CD4-positive, alpha-beta T cell (primary cell): Measurements from ENCODE around the gene CNTFR. TPM values are rescaled to one million over a fixed set of nuclear protein-coding genes. Genes with fewer than 3 reads are reported as not detected.

Source experiments
- ATAC-seq: fragments of 200-7000 bp; cut with Tn5 transposase; one replicate; pipeline ENCODE4 v1.10.0; 2022; ENCODE audit warnings: mild to moderate bottlenecking; ENCODE audit not compliant: poor library complexity
- CTCF ChIA-PET: fragments of 350-600 bp; sonication (Branson Sonifier 250); formaldehyde crosslinking; loops from one replicate; lab custom pipeline; 2021; ENCODE audit warnings: antibody characterized with exemption, inconsistent platforms; lab: Charles Lee
- POLR2A ChIA-PET: fragments of 350-600 bp; sonication (Branson Sonifier 250); formaldehyde crosslinking; loops from one replicate; lab custom pipeline; 2021; ENCODE audit warnings: antibody characterized with exemption, inconsistent platforms; lab: Charles Lee
- DNase-seq, 14 experiments: peaks; one replicate each; pipeline ENCODE4 v3.0.0-alpha.2; 2013 to 2020; ENCODE audit warnings: mixed read lengths in 2 of 14
- H3K27ac ChIP-seq, 2 donors: one replicate each; pipeline versions ENCODE4 v1.5.1 to v1.7.0; 2013; ENCODE audit warnings: low read length in 2 of 2, low read depth in 1 of 2, mild to moderate bottlenecking in 1 of 2
- H3K27me3 ChIP-seq, 2 experiments: 1 replicate in 1 of 2; 2 replicates in 1 of 2; pipeline versions ENCODE4 v1.6.1 to v1.7.0; 2013; ENCODE audit warnings: low read length in 2 of 2, control low read depth in 1 of 2, mild to moderate bottlenecking in 1 of 2, moderate library complexity in 1 of 2; ENCODE audit not compliant: insufficient read depth in 2 of 2, control insufficient read depth in 1 of 2
- H3K36me3 ChIP-seq: one replicate; pipeline ENCODE4 v1.6.1; 2013; ENCODE audit warnings: low read length, control low read depth; ENCODE audit not compliant: insufficient read depth
- H3K4me1 ChIP-seq: one replicate; pipeline ENCODE4 v1.6.1; 2013; ENCODE audit warnings: low read length, control low read depth; ENCODE audit not compliant: insufficient read depth
- H3K4me3 ChIP-seq: one replicate; pipeline ENCODE4 v1.5.1; 2013; ENCODE audit warnings: mild to moderate bottlenecking, low read length, moderate library complexity
- H3K9me3 ChIP-seq, 2 experiments: 1 replicate in 1 of 2; 2 replicates in 1 of 2; pipeline versions ENCODE4 v1.6.1 to v1.7.0; 2013; ENCODE audit warnings: low read length in 2 of 2, mild to moderate bottlenecking in 2 of 2, control low read depth in 1 of 2, moderate library complexity in 1 of 2; ENCODE audit not compliant: control insufficient read depth in 1 of 2, insufficient read depth in 1 of 2
- H3K27ac Mint-ChIP-seq: one replicate; pipeline ENCODE4 v1.8.0; 2020; ENCODE audit warnings: mixed read lengths
- H3K27me3 Mint-ChIP-seq: one replicate; pipeline ENCODE4 v1.8.0; 2021; ENCODE audit warnings: mixed read lengths
- H3K36me3 Mint-ChIP-seq: one replicate; pipeline ENCODE4 v1.8.0; 2021; ENCODE audit warnings: low read depth, mixed read lengths
- H3K4me1 Mint-ChIP-seq: one replicate; pipeline ENCODE4 v1.8.0; 2021; ENCODE audit warnings: low read depth, mixed read lengths
- H3K4me3 Mint-ChIP-seq: one replicate; pipeline ENCODE4 v1.8.0; 2020; ENCODE audit warnings: mild to moderate bottlenecking, mixed read lengths
- H3K9me3 Mint-ChIP-seq: one replicate; pipeline ENCODE4 v1.8.0; 2020; ENCODE audit warnings: mixed read lengths
- CTCF ChIP-seq: fragments of 200-600 bp; IDR thresholded peaks from one replicate; pipeline ENCODE4 v1.8.0; 2022; ENCODE audit warnings: antibody characterized with exemption, mild to moderate bottlenecking
- intact Hi-C, 2 experiments: fragments of 100-400 bp; cut with DNase I in 1 of 2; cut with micrococcal nuclease in 1 of 2; formaldehyde crosslinking; loops; one replicate each; pipeline versions ENCODE4 v1.15.1 to v1.9.0; 2023 to 2025; cut with DNase I, micrococcal nuclease
- total RNA-seq, 174 experiments: library from RNA in 2 of 174; stranded (reverse) in 2 of 174; gene quantifications; one replicate each; pipeline ENCODE4 v1.2.3 and lab custom pipeline; 2021 to 2026

CNTFR gene
- total RNA-seq, 2 experiments from 2014 or later: not detected

GRCh38 chr9:34520096-34520495, 69.4 kb downstream of the CNTFR start:
- Mint-ChIP-seq H3K9me3 (no peaks in the 10 kb centered on the region), H3K4me3 (no peak overlapping the region), H3K4me1 (peaks cover 12% of the 10 kb centered on the region), H3K27me3 (no peaks in the 10 kb centered on the region), H3K36me3 (no peaks in the 10 kb centered on the region), H3K27ac (no peak overlapping the region)
- Histone ChIP-seq H3K27ac (no peak overlapping the region), H3K9me3 (no peaks in the 10 kb centered on the region), H3K27me3 (no peaks in the 10 kb centered on the region), H3K4me1 (peaks cover 16% of the 10 kb centered on the region), H3K36me3 (no peaks in the 10 kb centered on the region), H3K4me3 (no peak overlapping the region)
- intact Hi-C loops: loop anchor here in 1 of 2 experiments (5.0 to 10.0 kb wide), 7 partner anchors 92 to 1225 kb away; partner anchors contain the start of genes ATOSB, DCAF12, DNAJB5 and FANCG
- DNase-seq: no peak
- no peak for TF ChIP-seq CTCF
- POLR2A ChIA-PET: no interaction called here
- CTCF ChIA-PET: interaction anchor here (1.4 kb wide), 1 partner anchor 71 kb away, joined by 7 read pairs; no protein-coding TSS in a partner anchor
- ATAC-seq: no peak

GRCh38 chr9:34519321-34520020, 70.1 kb downstream of the CNTFR start:
- DNase-seq (no peak), ATAC-seq (no peak)
- Mint-ChIP-seq H3K4me3 (no peak overlapping the region), H3K9me3 (no peaks in the 10 kb centered on the region), H3K27ac (no peak overlapping the region), H3K4me1 (peaks cover 12% of the 10 kb centered on the region), H3K36me3 (no peaks in the 10 kb centered on the region), H3K27me3 (no peaks in the 10 kb centered on the region)
- H3K27ac ChIP-seq: no peak overlapping the region
- ChIA-PET POLR2A (no interaction called here), CTCF (interaction anchor here (1.4 kb wide), 1 partner anchor 72 kb away, joined by 7 read pairs; no protein-coding TSS in a partner anchor)
- H3K27me3 ChIP-seq: no peaks in the 10 kb centered on the region
- intact Hi-C loops: loop anchor here in 1 of 2 experiments (5.0 to 10.0 kb wide), 7 partner anchors 93 to 1225 kb away; partner anchors contain the start of genes ATOSB, DCAF12, DNAJB5 and FANCG
- no peaks in the 10 kb centered on the region for H3K9me3 ChIP-seq
- H3K4me3 ChIP-seq: no peak overlapping the region
- peaks cover 16% of the 10 kb centered on the region for H3K4me1 ChIP-seq
- H3K36me3 ChIP-seq: no peaks in the 10 kb centered on the region
- no peak for TF ChIP-seq CTCF

GRCh38 chr9:34518896-34519295, 70.6 kb downstream of the CNTFR start:
- Histone ChIP-seq H3K9me3 (no peaks in the 10 kb centered on the region), H3K36me3 (no peaks in the 10 kb centered on the region), H3K4me1 (peaks cover 16% of the 10 kb centered on the region), H3K4me3 (no peak overlapping the region), H3K27ac (no peak overlapping the region), H3K27me3 (no peaks in the 10 kb centered on the region)
- CTCF ChIA-PET: interaction anchor here (1.4 kb wide), 1 partner anchor 72 kb away, joined by 7 read pairs; no protein-coding TSS in a partner anchor
- no peaks in the 10 kb centered on the region for H3K9me3 Mint-ChIP-seq
- intact Hi-C loops: no loop called here
- DNase-seq (no peak), ATAC-seq (no peak)
- TF ChIP-seq CTCF: no peak
- H3K27ac Mint-ChIP-seq: no peak overlapping the region
- POLR2A ChIA-PET: no interaction called here
- no peak overlapping the region for H3K4me3 Mint-ChIP-seq
- peaks cover 10% of the 10 kb centered on the region for H3K4me1 Mint-ChIP-seq
- no peaks in the 10 kb centered on the region for H3K27me3 Mint-ChIP-seq
- no peaks in the 10 kb centered on the region for H3K36me3 Mint-ChIP-seq
